Keratinocyte (primary cell): ENCODE data around the gene NOTCH3. TPM values are rescaled to one million over a fixed set of nuclear protein-coding genes. Genes with fewer than 3 reads are reported as not detected.

Experiments used
- DNase-seq: peaks from one replicate; pipeline ENCODE4 v3.0.0-alpha.2; 2011; ENCODE audit warnings: low read depth, missing footprints, low spot score
- FAIRE-seq: peaks from 2 replicates; lab custom pipeline; 2011; peaks lifted over from hg19 to GRCh38; lab: Jason Lieb, UNC
- H2AFZ ChIP-seq: 2 replicates; pipeline ENCODE4 v1.6.0; 2012; ENCODE audit warnings: low read length, control low read depth, inconsistent platforms; ENCODE audit not compliant: control insufficient read depth
- H3K27ac ChIP-seq: 2 replicates; pipeline ENCODE4 v1.5.1; 2011; ENCODE audit warnings: low read length; ENCODE audit not compliant: control insufficient read depth, insufficient read depth
- H3K27me3 ChIP-seq: 3 replicates; pipeline ENCODE4 v1.6.0; 2011; ENCODE audit warnings: low read length; ENCODE audit not compliant: control insufficient read depth, insufficient read depth; ENCODE audit errors: extremely low read depth
- H3K36me3 ChIP-seq, 2 experiments: 2 replicates in 1 of 2; 3 replicates in 1 of 2; pipeline ENCODE4 v1.5.1; 2011; ENCODE audit warnings: low read length in 2 of 2, mild to moderate bottlenecking in 1 of 2; ENCODE audit not compliant: control insufficient read depth in 2 of 2, insufficient read depth in 2 of 2; ENCODE audit errors: extremely low read depth in 1 of 2
- H3K4me1 ChIP-seq: 3 replicates; pipeline ENCODE4 v1.5.1; 2011; ENCODE audit warnings: low read length; ENCODE audit not compliant: control insufficient read depth, insufficient read depth; ENCODE audit errors: extremely low read depth
- H3K4me2 ChIP-seq: 3 replicates; pipeline ENCODE4 v1.6.0; 2011; ENCODE audit warnings: low read depth, low read length; ENCODE audit not compliant: control insufficient read depth, insufficient read depth; ENCODE audit errors: extremely low read depth
- H3K4me3 ChIP-seq, 3 experiments: fragments of 200-600 bp in 1 of 3; sonication (generic) in 1 of 3; 2 replicates in 2 of 3; 3 replicates in 1 of 3; pipeline ENCODE4 v1.5.1; 2011 to 2016; ENCODE audit warnings: low read length in 3 of 3, mild to moderate bottlenecking in 3 of 3, control low read depth in 2 of 3, inconsistent platforms in 1 of 3, low read depth in 1 of 3, mixed read lengths in 1 of 3, mixed run types in 1 of 3, moderate library complexity in 1 of 3; ENCODE audit not compliant: control insufficient read depth in 2 of 3, insufficient read depth in 2 of 3; ENCODE audit errors: extremely low read depth in 1 of 3
- H3K79me2 ChIP-seq: 2 replicates; pipeline ENCODE4 v1.6.0; 2012; ENCODE audit warnings: low read length; ENCODE audit not compliant: control insufficient read depth, insufficient read depth
- H3K9ac ChIP-seq: 3 replicates; pipeline ENCODE4 v1.6.0; 2011; ENCODE audit warnings: low read length; ENCODE audit not compliant: control insufficient read depth, insufficient read depth; ENCODE audit errors: extremely low read depth
- H3K9me1 ChIP-seq: 3 replicates; pipeline ENCODE4 v1.6.0; 2011; ENCODE audit warnings: low read length; ENCODE audit not compliant: control insufficient read depth, insufficient read depth; ENCODE audit errors: extremely low read depth
- H3K9me3 ChIP-seq: 2 replicates; pipeline ENCODE4 v1.5.1; 2012; ENCODE audit warnings: low read depth, low read length; ENCODE audit not compliant: control insufficient read depth
- H4K20me1 ChIP-seq: 3 replicates; pipeline ENCODE4 v1.6.0; 2011; ENCODE audit warnings: low read length; ENCODE audit not compliant: control insufficient read depth, insufficient read depth; ENCODE audit errors: extremely low read depth
- CTCF ChIP-seq, 3 experiments: IDR thresholded peaks in 1 of 3; conservative IDR thresholded peaks in 1 of 3; optimal IDR thresholded peaks in 1 of 3; 2 replicates in 2 of 3; 3 replicates in 1 of 3; pipeline versions ENCODE3 to v1.5.1; 2011; ENCODE audit warnings: low read length in 3 of 3, mild to moderate bottlenecking in 3 of 3, moderate library complexity in 2 of 3, control low read depth in 1 of 3, inconsistent platforms in 1 of 3; ENCODE audit not compliant: insufficient read depth in 2 of 3; ENCODE audit errors: extremely low read depth in 1 of 3
- EZH2 ChIP-seq: IDR thresholded peaks from one replicate; pipeline ENCODE4 v1.6.1; 2012; ENCODE audit warnings: inconsistent platforms, mild to moderate bottlenecking, low read length, moderate library complexity
- dilution Hi-C: fragments of 300-500 bp; cut with MboI; formaldehyde crosslinking; loops from one replicate; pipeline ENCODE4 v1.7.0; 2020; ENCODE audit warnings: low sequenced_read_pairs; ENCODE audit not compliant: extremely low pct_ligation_motif_present
- polyA plus RNA-seq, 5 experiments: library from polyadenylated mRNA; depleted of rRNA in 3 of 5; stranded (reverse) in 3 of 5; stranded (forward) in 1 of 5; unstranded in 1 of 5; fragments of >200 nt; gene quantifications; 1 replicate in 1 of 5; 2 replicates in 3 of 5; 3 replicates in 1 of 5; pipeline versions ENCODE4 v1.2.1 to v1.2.3, GENCODE V29; 2011 to 2012; ENCODE audit warnings: missing spikeins in 2 of 5, low read depth in 1 of 5, low replicate concordance in 1 of 5

NOTCH3 gene
- polyA plus RNA-seq, 1 donor (not counting 4 experiments of a cell fraction or from before 2014, with no cell fraction given) = 4.1 TPM

- Histone ChIP-seq H2AFZ (no peak overlapping the region), H3K9ac (no peak overlapping the region), H3K9me3 (no peaks in the 10 kb centered on the region), H3K9me1 (no peaks in the 10 kb centered on the region), H3K36me3 (peaks cover 49 to 60% of the 10 kb centered on the region in 2 experiments), H3K4me2 (no peak overlapping the region), H3K4me1 (peaks cover 24% of the 10 kb centered on the region), H3K4me3 (no peak overlapping the region), H3K27ac (no peak overlapping the region), H3K27me3 (no peaks in the 10 kb centered on the region), H3K79me2 (peaks cover 33% of the 10 kb centered on the region), H4K20me1 (peaks cover 39% of the 10 kb centered on the region)
- dilution Hi-C loops = no loop called here
- TF ChIP-seq CTCF (optimal IDR thresholded peaks at IDR 0.05 in 1 of 3, IDR thresholded peaks at IDR 0.05 in 1 of 3, conservative IDR thresholded peaks at IDR 0.05 in 1 of 3; ENCODE audit: extremely low read depth in 1 of 3, insufficient read depth in 2 of 3, low read length in 3 of 3) (no peak), EZH2 (no peak)
- DNase-seq = no peak
- no peak for FAIRE-seq
These were observed 48.1 kb upstream of the NOTCH3 start for GRCh38 chr19:15248648-15249527.

GRCh38 chr19:15248106-15248505 is 47.3 kb upstream of the NOTCH3 start:
- no peak overlapping the region for H3K9ac ChIP-seq
- H3K27me3 ChIP-seq = no peaks in the 10 kb centered on the region
- H3K9me1 ChIP-seq = no peaks in the 10 kb centered on the region
- no peak overlapping the region for H2AFZ ChIP-seq
- dilution Hi-C loops = no loop called here
- H3K79me2 ChIP-seq = peaks cover 25% of the 10 kb centered on the region
- peaks cover 39% of the 10 kb centered on the region for H4K20me1 ChIP-seq
- no peak overlapping the region for H3K4me2 ChIP-seq
- TF ChIP-seq EZH2 = no peak
- TF ChIP-seq CTCF (optimal IDR thresholded peaks at IDR 0.05 in 1 of 3, IDR thresholded peaks at IDR 0.05 in 1 of 3, conservative IDR thresholded peaks at IDR 0.05 in 1 of 3; ENCODE audit: extremely low read depth in 1 of 3, insufficient read depth in 2 of 3, low read length in 3 of 3) = no peak
- H3K36me3 ChIP-seq = peaks cover 47 to 58% of the 10 kb centered on the region in 2 experiments
- no peak for FAIRE-seq
- H3K4me3 ChIP-seq = no peak overlapping the region
- peaks cover 24% of the 10 kb centered on the region for H3K4me1 ChIP-seq
- no peaks in the 10 kb centered on the region for H3K9me3 ChIP-seq
- DNase-seq = no peak
- no peak overlapping the region for H3K27ac ChIP-seq
